ES-I3 (cell line): ENCODE results near the gene NFIA.

Source experiments
- H3K36me3 ChIP-seq: 2 replicates; pipeline ENCODE4 v1.6.1; 2013; ENCODE audit warnings: mild to moderate bottlenecking, low read length, control low read depth, moderate library complexity; ENCODE audit not compliant: insufficient read depth
- H3K4me1 ChIP-seq: 2 replicates; pipeline ENCODE4 v1.6.1; 2013; ENCODE audit warnings: mild to moderate bottlenecking, control low read depth, low read length; ENCODE audit not compliant: insufficient read depth
- H3K9ac ChIP-seq: 2 replicates; pipeline ENCODE4 v1.6.1; 2013; ENCODE audit warnings: low read depth, mild to moderate bottlenecking, low read length, moderate library complexity
- H3K9me3 ChIP-seq: 2 replicates; pipeline ENCODE4 v1.6.1; 2013; ENCODE audit warnings: mild to moderate bottlenecking, low read length, moderate library complexity; ENCODE audit not compliant: control insufficient read depth, insufficient read depth

NFIA gene

DNA sequence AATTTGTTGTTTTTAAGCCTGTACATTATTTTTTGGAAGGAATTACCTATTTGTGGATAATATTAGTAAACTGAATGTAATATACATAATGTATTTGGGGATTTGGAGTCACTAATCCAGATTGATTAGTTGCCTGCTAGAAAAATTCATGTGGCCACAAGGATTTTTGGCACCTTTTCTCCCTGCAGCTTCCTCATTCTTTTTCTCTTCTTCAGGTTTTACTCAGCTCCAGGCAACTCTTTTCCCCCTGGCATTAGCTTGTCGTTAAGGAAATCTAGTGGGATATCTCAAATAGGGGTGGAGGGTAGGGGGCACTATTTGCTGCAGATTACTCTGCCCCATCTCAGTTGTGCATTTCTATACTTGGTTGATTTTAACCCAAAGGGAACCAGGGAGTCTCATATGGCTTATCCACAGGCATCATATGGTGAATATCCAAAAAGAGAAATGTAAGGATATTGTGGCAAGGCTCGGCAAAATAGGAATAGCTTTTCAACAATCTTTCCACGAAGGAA is 203.1 kb downstream of the NFIA start:
- H3K9ac ChIP-seq: no peak overlapping the region
- H3K36me3 ChIP-seq: no peaks in the 10 kb centered on the region
- no peaks in the 10 kb centered on the region for H3K9me3 ChIP-seq
- H3K4me1 ChIP-seq: peaks cover 29% of the 10 kb centered on the region

DNA sequence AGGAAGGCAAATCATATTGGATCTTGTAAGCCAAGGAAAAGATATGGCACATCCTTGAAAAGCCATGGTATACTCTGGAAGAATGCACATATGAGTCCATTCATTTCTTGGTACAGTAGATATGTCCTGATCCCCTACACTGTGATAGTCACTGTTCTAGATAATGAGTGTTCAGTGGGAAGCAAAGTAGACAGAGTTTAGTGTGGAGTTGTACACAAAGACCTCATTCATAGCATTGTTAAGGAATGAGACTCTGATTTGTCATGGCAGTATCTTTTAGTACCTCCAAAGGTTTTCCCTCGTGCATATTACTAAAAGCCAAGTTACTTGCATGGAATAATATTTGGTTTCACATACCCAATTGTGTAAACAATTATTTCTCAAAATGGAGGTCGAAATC is 204.7 kb downstream of the NFIA start:
- H3K4me1 ChIP-seq: peaks cover 31% of the 10 kb centered on the region
- H3K36me3 ChIP-seq: no peaks in the 10 kb centered on the region
- H3K9me3 ChIP-seq: no peaks in the 10 kb centered on the region
- no peak overlapping the region for H3K9ac ChIP-seq

DNA sequence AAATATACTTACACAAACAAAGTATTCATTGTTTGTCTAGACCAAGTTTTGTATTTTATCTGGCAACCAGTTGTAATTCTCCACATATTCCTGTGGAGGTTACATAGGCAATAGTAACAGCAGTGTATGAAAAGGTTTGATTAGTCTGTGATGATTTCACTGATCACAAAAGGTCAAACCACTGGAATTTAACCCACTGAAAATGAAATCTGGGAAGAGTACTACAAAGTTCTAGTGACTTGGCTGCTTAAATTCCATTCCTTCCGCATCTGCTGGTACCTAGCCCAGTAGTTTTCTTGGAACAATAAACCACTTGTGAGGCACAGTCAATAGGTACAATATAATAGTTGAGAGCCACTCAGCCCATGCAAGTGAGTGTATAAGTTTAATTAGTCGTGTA is 205.4 kb downstream of the NFIA start:
- peaks cover 25% of the 10 kb centered on the region for H3K4me1 ChIP-seq
- no peaks in the 10 kb centered on the region for H3K9me3 ChIP-seq
- H3K9ac ChIP-seq: no peak overlapping the region
- no peaks in the 10 kb centered on the region for H3K36me3 ChIP-seq

DNA sequence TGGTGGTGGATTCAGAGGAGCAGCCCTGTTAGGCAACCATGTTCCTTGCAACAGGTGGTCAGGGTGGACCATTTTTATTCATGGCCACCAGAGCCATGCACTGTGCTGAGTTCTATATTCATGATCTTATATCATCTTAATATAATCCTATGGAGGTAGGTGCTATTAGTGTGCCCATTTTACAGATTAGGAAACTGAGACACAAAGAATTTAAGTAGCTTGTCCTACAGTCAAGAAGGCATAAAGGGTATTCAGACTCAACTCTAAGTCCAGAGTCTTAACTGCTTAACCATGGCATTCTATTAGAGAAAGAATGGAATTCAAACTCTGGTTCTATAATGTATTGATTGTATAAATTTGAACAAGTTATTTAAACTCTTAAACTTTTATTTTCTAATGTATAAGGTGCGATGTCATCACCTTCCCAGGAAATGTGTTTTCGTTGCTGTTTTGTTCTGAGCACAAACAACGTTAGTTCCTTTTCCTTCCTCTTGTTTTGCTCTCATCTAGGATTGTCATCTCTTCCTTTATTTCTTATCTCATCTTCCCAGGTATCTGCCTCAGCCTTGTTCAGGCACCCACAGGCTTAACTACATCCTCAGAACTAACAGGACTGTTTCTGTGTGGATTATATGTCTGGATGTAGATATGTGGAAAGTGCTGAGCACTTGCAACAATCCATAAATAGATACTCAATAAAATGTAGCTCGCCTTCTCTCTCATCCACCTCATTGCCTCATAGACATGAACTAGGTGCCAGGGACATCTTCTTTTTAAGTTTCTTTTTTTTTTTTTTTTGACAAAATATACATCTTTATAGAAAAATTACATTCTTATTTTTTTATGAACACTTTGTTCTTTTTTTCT is 207.1 kb downstream of the NFIA start:
- no peaks in the 10 kb centered on the region for H3K36me3 ChIP-seq
- H3K9ac ChIP-seq: no peak overlapping the region
- H3K9me3 ChIP-seq: no peaks in the 10 kb centered on the region
- H3K4me1 ChIP-seq: peaks cover 30% of the 10 kb centered on the region

DNA sequence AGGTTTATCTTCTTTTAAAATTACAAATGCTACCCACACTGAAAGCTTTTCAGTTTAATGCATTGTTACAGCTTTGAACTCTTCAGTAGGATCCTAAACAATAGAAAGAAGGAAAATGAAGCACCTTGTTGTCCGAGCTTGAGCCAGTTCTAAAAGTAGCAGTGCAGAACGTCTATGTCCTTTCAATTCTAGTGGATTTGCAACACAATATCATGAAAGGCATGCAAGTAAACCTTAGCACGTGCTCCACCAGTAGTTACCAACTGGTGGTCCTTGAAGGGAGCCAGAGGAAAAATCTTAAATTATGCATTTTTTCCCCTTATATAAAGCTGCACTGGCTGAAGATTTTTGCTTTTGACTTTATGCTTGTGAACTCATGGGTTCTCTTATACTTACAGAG is 208.2 kb downstream of the NFIA start:
- Histone ChIP-seq H3K9ac (no peak overlapping the region), H3K4me1 (peaks cover 26% of the 10 kb centered on the region), H3K36me3 (no peaks in the 10 kb centered on the region), H3K9me3 (no peaks in the 10 kb centered on the region)

DNA sequence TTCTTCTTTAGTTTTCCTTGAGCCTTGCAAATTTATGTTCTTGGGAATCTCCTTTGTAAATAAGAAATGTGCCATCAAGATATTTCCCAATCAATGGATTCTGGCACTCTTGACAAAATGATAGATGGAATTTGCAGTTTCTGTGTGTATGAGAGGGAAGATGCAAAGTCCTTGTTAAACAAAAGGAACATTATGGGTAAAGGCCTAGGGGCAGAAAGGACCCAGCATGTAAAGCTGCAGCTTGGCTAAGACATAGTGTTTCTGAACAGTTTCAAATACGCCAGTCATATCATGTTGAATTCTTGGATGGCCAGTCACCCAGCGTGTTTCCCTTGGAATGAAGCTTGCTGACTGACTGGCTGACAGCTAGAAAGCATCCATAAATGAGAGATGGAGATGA is 210.8 kb downstream of the NFIA start:
- peaks cover 43% of the 10 kb centered on the region for H3K4me1 ChIP-seq
- no peaks in the 10 kb centered on the region for H3K36me3 ChIP-seq

GRCh38 chr1:61293986-61294504 is 211.7 kb downstream of the NFIA start:
- Histone ChIP-seq H3K9me3 (peaks cover 3% of the 10 kb centered on the region), H3K36me3 (no peaks in the 10 kb centered on the region), H3K4me1 (peaks cover 43% of the 10 kb centered on the region), H3K9ac (no peak overlapping the region)

More for the DNA sequence above, 210.8 kb downstream of the NFIA start:
- H3K9ac ChIP-seq: no peak overlapping the region
- peaks cover 3% of the 10 kb centered on the region for H3K9me3 ChIP-seq

- Histone ChIP-seq H3K9me3 (peaks cover 3% of the 10 kb centered on the region), H3K9ac (no peak overlapping the region), H3K4me1 (peaks cover 43% of the 10 kb centered on the region), H3K36me3 (no peaks in the 10 kb centered on the region)
Observed at GRCh38 chr1:61294930-61295329, 212.6 kb downstream of the NFIA start.

DNA sequence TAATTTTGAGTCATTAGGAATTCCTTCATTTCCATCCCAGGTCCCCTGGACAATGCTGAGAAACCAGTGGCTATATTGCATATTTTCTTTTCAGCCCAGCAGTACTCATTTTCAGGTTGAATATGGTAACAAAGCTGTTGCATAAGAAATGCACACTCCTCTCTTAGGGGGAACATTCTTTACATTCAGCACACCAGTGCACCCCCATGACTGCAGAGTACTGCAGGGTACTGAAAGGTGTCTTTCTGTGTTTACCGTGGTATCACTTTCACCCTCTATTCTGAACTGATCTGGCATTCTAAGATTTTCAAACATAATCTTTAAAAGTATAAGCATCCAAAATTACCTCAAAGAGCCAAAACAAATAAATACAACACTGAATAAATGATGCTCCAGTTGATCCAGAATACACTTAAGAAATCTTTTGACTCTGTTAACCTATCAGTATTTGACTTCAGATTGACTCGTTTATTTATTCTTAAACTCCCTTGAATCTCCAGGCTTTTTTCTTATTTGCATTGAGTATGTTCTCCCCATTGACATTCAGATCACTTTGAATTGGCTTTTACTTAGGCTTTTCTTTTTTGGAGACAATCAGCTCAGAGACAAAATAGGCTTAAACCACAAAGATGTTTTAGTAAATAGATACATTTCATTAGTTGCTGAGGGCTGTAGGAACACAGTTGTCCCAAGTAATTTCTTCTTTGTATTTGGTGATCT is 213.6 kb downstream of the NFIA start:
- H3K4me1 ChIP-seq: peaks cover 39% of the 10 kb centered on the region
- H3K9ac ChIP-seq: no peak overlapping the region
- no peaks in the 10 kb centered on the region for H3K36me3 ChIP-seq
- peaks cover 3% of the 10 kb centered on the region for H3K9me3 ChIP-seq

GRCh38 chr1:61297887-61298286 is 215.5 kb downstream of the NFIA start:
- no peaks in the 10 kb centered on the region for H3K36me3 ChIP-seq
- peaks cover 3% of the 10 kb centered on the region for H3K9me3 ChIP-seq
- H3K9ac ChIP-seq: no peak overlapping the region
- peaks cover 51% of the 10 kb centered on the region for H3K4me1 ChIP-seq

GRCh38 chr1:61299463-61299862 is 217.1 kb downstream of the NFIA start:
- peaks cover 43% of the 10 kb centered on the region for H3K4me1 ChIP-seq
- H3K9ac ChIP-seq: no peak overlapping the region
- H3K36me3 ChIP-seq: no peaks in the 10 kb centered on the region
- H3K9me3 ChIP-seq: peaks cover 3% of the 10 kb centered on the region

DNA sequence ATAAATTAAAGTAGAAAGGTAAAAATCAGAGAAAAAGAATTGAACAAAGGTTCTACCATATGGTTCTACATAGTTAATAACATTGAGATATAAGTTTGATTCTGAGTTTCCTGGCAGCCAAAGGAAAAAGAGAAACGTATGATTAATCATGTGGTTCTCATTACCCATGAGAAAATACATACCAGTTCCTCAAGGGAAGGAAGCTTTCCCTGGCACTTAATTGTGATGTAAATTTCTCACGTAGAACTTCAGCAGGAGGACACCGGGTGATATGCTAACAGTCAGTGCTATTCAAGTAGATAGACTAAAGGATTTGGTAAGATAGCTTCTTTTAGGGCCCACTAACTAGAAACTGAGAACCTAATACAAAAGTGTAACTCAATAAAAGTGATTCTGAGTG is 218.5 kb downstream of the NFIA start:
- Histone ChIP-seq H3K4me1 (peaks cover 33% of the 10 kb centered on the region), H3K9me3 (peaks cover 3% of the 10 kb centered on the region), H3K36me3 (no peaks in the 10 kb centered on the region), H3K9ac (no peak overlapping the region)

DNA sequence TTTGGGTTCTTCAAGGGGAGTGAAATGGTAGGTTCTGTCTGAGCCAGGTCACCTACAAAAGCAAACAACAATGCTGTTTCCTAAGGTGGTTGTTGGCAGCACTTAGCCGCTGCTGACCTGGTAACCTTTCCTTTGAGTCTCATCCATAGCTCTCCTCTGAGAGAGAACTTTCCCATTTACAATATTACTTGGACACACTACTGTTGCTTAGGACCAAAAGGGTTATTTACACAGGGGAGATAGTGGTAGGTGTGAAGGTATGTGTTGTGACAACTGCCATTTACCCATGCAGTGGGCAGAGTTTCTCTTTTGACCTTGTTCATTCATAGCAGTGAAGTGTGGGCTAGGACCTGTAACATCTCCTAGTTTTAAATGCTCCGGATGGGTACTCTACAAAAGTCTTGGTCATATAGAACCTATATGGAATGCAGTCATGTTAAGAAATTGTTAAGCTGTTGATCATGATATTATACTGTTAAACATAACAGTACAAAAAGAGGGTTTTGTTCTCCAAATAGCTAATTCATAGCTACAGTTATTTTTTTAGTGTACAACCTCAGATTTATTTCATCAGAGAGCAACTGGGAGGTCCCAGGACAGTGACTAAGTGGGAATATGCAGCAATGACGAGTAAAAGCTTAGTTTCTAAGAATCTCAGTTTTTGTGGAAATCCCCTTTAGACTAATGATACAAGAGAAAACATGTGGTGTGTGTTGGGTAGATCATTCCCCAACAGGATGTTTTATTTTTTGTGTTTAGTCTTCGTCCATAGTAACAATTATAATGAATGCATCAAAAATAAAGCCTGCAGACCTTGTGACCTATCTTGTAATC is 219.7 kb downstream of the NFIA start:
- H3K9ac ChIP-seq: no peak overlapping the region

More for the DNA sequence above, 219.7 kb downstream of the NFIA start:
- Histone ChIP-seq H3K4me1 (peaks cover 23% of the 10 kb centered on the region), H3K36me3 (no peaks in the 10 kb centered on the region), H3K9me3 (peaks cover 3% of the 10 kb centered on the region)
